HepG2 (cell line): ENCODE data around the gene TCF7L2. TPM values are rescaled to one million over a fixed set of nuclear protein-coding genes. Genes with fewer than 3 reads are reported as not detected.

Experiments
- ATAC-seq: fragments of 200-7000 bp; cut with Tn5 transposase; 3 replicates; pipeline ENCODE4 v1.9.1; 2020; ENCODE audit warnings: mild to moderate bottlenecking, moderate library complexity
- BruUV-seq: library from RNA; stranded (reverse); fragments of 400-500 nt; replicated peaks from 2 replicates; lab custom pipeline; 2021; lab: Mats Ljungman, UMichigan
- CTCF ChIA-PET: fragments of 300-600 bp; formaldehyde crosslinking; extraction: SDS; loops from one replicate; lab custom pipeline; 2021; ENCODE audit warnings: low total read pairs, inconsistent platforms, low intra/inter-chr PET ratio; lab: Yijun Ruan, JAX
- POLR2A ChIA-PET: fragments of 350-600 bp; sonication (Branson Sonifier 250); formaldehyde crosslinking; loops from one replicate; lab custom pipeline; 2020; ENCODE audit warnings: antibody characterized with exemption, inconsistent platforms; lab: Yijun Ruan, JAX
- DNase-seq: peaks from one replicate; pipeline ENCODE4 v3.0.0-alpha.2; 2015; ENCODE audit warnings: low spot score
- FAIRE-seq: peaks from 3 replicates; lab custom pipeline; 2011; peaks lifted over from hg19 to GRCh38; lab: Jason Lieb, UNC
- H2AFZ ChIP-seq: one replicate; pipeline ENCODE4 v1.6.1; 2011; ENCODE audit warnings: low read length, inconsistent platforms
- H3K27ac ChIP-seq: fragments of 300-600 bp; 3 replicates; pipeline ENCODE4 v1.8.0; 2011; ENCODE audit warnings: mixed run types, mild to moderate bottlenecking, mixed read lengths, low read length, inconsistent platforms; ENCODE audit not compliant: insufficient read depth; ENCODE audit errors: extremely low read length
- H3K27me3 ChIP-seq, 2 experiments: fragments of 200-600 bp in 1 of 2; 2 replicates in 1 of 2; 3 replicates in 1 of 2; pipeline versions ENCODE4 v1.6.0 to v1.8.0; 2011; ENCODE audit warnings: low read length in 2 of 2, mild to moderate bottlenecking in 2 of 2, moderate library complexity in 2 of 2, inconsistent platforms in 1 of 2; ENCODE audit not compliant: insufficient read depth in 2 of 2, control insufficient read depth in 1 of 2
- H3K36me3 ChIP-seq, 2 experiments: fragments of 200-600 bp in 1 of 2; replicated peaks in 1 of 2; 2 replicates in 1 of 2; 3 replicates in 1 of 2; pipeline versions ENCODE4 v1.5.1 to v1.8.0; 2011; ENCODE audit warnings: low read length in 2 of 2, inconsistent platforms in 1 of 2; ENCODE audit not compliant: insufficient read depth in 2 of 2, control insufficient read depth in 1 of 2
- H3K4me1 ChIP-seq: 2 replicates; pipeline ENCODE4 v1.5.1; 2012; ENCODE audit warnings: low read length, inconsistent platforms; ENCODE audit not compliant: insufficient read depth
- H3K4me2 ChIP-seq: 2 replicates; pipeline ENCODE4 v1.6.0; 2011; ENCODE audit warnings: low read depth, low read length, inconsistent platforms
- H3K4me3 ChIP-seq, 3 experiments: fragments of 200-600 bp in 1 of 3; sonication (generic), shearing (Covaris generic) in 1 of 3; replicated peaks in 1 of 3; 2 replicates each; pipeline ENCODE4 v1.5.1; 2011 to 2016; ENCODE audit warnings: low read length in 3 of 3, inconsistent platforms in 2 of 3, low read depth in 2 of 3, mild to moderate bottlenecking in 2 of 3, control low read depth in 1 of 3, mixed read lengths in 1 of 3; ENCODE audit not compliant: insufficient read depth in 1 of 3
- H3K79me2 ChIP-seq: one replicate; pipeline ENCODE4 v1.6.1; 2011; ENCODE audit warnings: low read length, inconsistent platforms; ENCODE audit not compliant: insufficient read depth
- H3K9ac ChIP-seq: 2 replicates; pipeline ENCODE4 v1.6.0; 2011; ENCODE audit warnings: mild to moderate bottlenecking, low read depth, low read length, inconsistent platforms; ENCODE audit not compliant: insufficient read depth
- H3K9me3 ChIP-seq: 2 replicates; pipeline ENCODE4 v1.5.1; 2012; ENCODE audit warnings: mild to moderate bottlenecking, low read length
- H4K20me1 ChIP-seq: 2 replicates; pipeline ENCODE4 v1.6.0; 2011; ENCODE audit warnings: inconsistent platforms, mild to moderate bottlenecking, low read length, moderate library complexity; ENCODE audit not compliant: insufficient read depth
- NCOA5 ChIP-seq: sonication (generic); formaldehyde crosslinking; IDR thresholded peaks from 2 replicates; pipeline ENCODE4 v1.4.0; 2020; ENCODE audit warnings: missing genetic modification reagents
- PTBP1 ChIP-seq: fragments of 200-400 bp; formaldehyde crosslinking; IDR thresholded peaks from 2 replicates; pipeline ENCODE4 v1.6.1; 2018; ENCODE audit warnings: low read length, low read depth; ENCODE audit not compliant: poor library complexity, severe bottlenecking
- ZFP36L1 ChIP-seq: sonication (generic); formaldehyde crosslinking; IDR thresholded peaks from 2 replicates; pipeline ENCODE4 v1.8.0; 2022; ENCODE audit warnings: mild to moderate bottlenecking, missing genetic modification reagents, moderate library complexity
- ZFP36L2 ChIP-seq: sonication (generic); formaldehyde crosslinking; IDR thresholded peaks from 2 replicates; pipeline ENCODE4 v1.4.0; 2020; ENCODE audit warnings: missing genetic modification reagents
- ZNF484 ChIP-seq: sonication (generic); formaldehyde crosslinking; IDR thresholded peaks from 2 replicates; pipeline ENCODE4 v1.5.1; 2020; ENCODE audit warnings: mild to moderate bottlenecking, low read depth, missing genetic modification reagents, borderline replicate concordance
- ZNF574 ChIP-seq: sonication (generic); formaldehyde crosslinking; IDR thresholded peaks from 2 replicates; pipeline ENCODE4 v1.4.0; 2020; ENCODE audit warnings: missing genetic modification reagents
- ZNF710 ChIP-seq: sonication (generic); formaldehyde crosslinking; IDR thresholded peaks from 2 replicates; pipeline ENCODE4 v1.5.0; 2020; ENCODE audit warnings: mild to moderate bottlenecking, missing genetic modification reagents, borderline replicate concordance
- ZNF780A ChIP-seq: sonication (generic); formaldehyde crosslinking; IDR thresholded peaks from 2 replicates; pipeline ENCODE4 v1.8.0; 2022; ENCODE audit warnings: mild to moderate bottlenecking, missing genetic modification reagents, moderate library complexity
- WGBS: methylation state at CpG from one replicate; pipeline ENCODE4 v1.1.6; 2017; ENCODE audit warnings: low lambda C conversion rate; 5-methylcytosine and 5-hydroxymethylcytosine counted together
- in situ Hi-C: cut with HindIII; loops from 2 replicates; pipeline ENCODE4 v1.10.0; 2017; ENCODE audit warnings: low pct_unique_long_range_greater_than_20kb; ENCODE audit not compliant: extremely low pct_ligation_motif_present
- intact Hi-C: fragments of 100-400 bp; cut with micrococcal nuclease; formaldehyde crosslinking; loops from one replicate; pipeline ENCODE4 v1.10.0; 2022; ENCODE audit not compliant: unreplicated experiment
- polyA plus RNA-seq, 8 experiments: library from polyadenylated mRNA; depleted of rRNA in 3 of 8; stranded (reverse) in 7 of 8; unstranded in 1 of 8; fragments of >200 nt; fragmentation: Illumina TruSeq in 4 of 8; extraction: Trizol in 4 of 8; gene quantifications; 2 replicates each; pipeline versions ENCODE4 v1.2.1 to v1.2.3, GENCODE V29; 2011 to 2016; ENCODE audit warnings: low read depth in 4 of 8, missing spikeins in 1 of 8, mixed read lengths in 1 of 8; ENCODE audit not compliant: insufficient read depth in 1 of 8
- total RNA-seq, 5 experiments: library from RNA; depleted of rRNA; stranded (reverse); fragments of >200 nt; fragmentation: Illumina TruSeq; extraction: Trizol; gene quantifications; 2 replicates each; pipeline ENCODE4 v1.2.3, GENCODE V29; 2016; ENCODE audit warnings: low read depth in 1 of 5

The TCF7L2 gene
- total and polyA plus RNA-seq, 2 of the 13 experiments (the other 11 are each of a cell fraction or from before 2014, with no cell fraction given): 3.9 to 13.7 TPM

- TF ChIP-seq NCOA5 (CRISPR knock-in tag) (no peak), ZNF484 (no peak), PTBP1 (no peak), ZFP36L2 (CRISPR knock-in tag) (no peak)
These were observed 57.3 kb downstream of the TCF7L2 start (continued) for GRCh38 chr10:113007343-113007771.

- Histone ChIP-seq H3K4me3 (peak overlapping the region in 1 of 3 experiments; percentile 2; a peak in 1 of 6 replicates), H3K9ac (no peak overlapping the region), H3K9me3 (no peaks in the 10 kb centered on the region), H2AFZ (no peak overlapping the region), H3K79me2 (peaks cover 95% of the 10 kb centered on the region), H3K4me1 (peaks cover 86% of the 10 kb centered on the region), H3K4me2 (peak overlapping the region; percentile 59), H3K36me3 (peaks cover 5 to 24% of the 10 kb centered on the region in 2 experiments), H3K27ac (no peak overlapping the region), H4K20me1 (peaks cover 97% of the 10 kb centered on the region), H3K27me3 (no peaks in the 10 kb centered on the region)
- ChIA-PET POLR2A (interaction anchor here (0.8 to 1.6 kb wide), 9 partner anchors 8 to 313 kb away, joined by 3 to 5 read pairs (median 3); partner anchors contain the start of gene TCF7L2), CTCF (no interaction called here)
- BruUV-seq: no TSS peak
- ATAC-seq (no peak; the same call in 2 of the 3 replicates), DNase-seq (no peak), FAIRE-seq (no peak)
- WGBS: 39% methylated on average over 6 of the region's 8 CpGs
- in situ Hi-C loops: no loop called here
- intact Hi-C loops: no loop called here
- TF ChIP-seq ZFP36L1 (CRISPR knock-in tag): 0 out of 2 replicates have a peak, but pooled peaks have one; percentile 9
- TF ChIP-seq ZNF710 (CRISPR knock-in tag): no peak
- 0 out of 2 replicates have a peak, but pooled peaks have one; percentile 13 for TF ChIP-seq ZNF780A (CRISPR knock-in tag)
- 0 out of 2 replicates have a peak, but pooled peaks have one; percentile 3 for TF ChIP-seq ZNF574
These were observed 57.8 kb downstream of the TCF7L2 start for GRCh38 chr10:113007821-113008220.
